Coronary artery (tissue), 2 donors: Measurements from ENCODE around the gene CPT1C.

Experiments
- DNase-seq: peaks from one replicate; pipeline ENCODE4 v3.0.0-alpha.2; 2017; ENCODE audit warnings: low spot score
- H3K27ac ChIP-seq, 2 donors: fragments of 200-600 bp; sonication (generic); one replicate each; pipeline ENCODE4 v1.5.1; 2016 to 2019
- H3K4me3 ChIP-seq: fragments of 200-600 bp; sonication (generic); 2 replicates; pipeline ENCODE4 v1.5.1; 2016; ENCODE audit warnings: mild to moderate bottlenecking, moderate library complexity
- TF ChIP-seq, protein P1 (sequence below): fragments of 200-600 bp; sonication (generic); IDR thresholded peaks from one replicate; pipeline ENCODE4 v1.5.1; 2019; ENCODE audit warnings: antibody characterized with exemption

Gene CPT1C

DNA sequence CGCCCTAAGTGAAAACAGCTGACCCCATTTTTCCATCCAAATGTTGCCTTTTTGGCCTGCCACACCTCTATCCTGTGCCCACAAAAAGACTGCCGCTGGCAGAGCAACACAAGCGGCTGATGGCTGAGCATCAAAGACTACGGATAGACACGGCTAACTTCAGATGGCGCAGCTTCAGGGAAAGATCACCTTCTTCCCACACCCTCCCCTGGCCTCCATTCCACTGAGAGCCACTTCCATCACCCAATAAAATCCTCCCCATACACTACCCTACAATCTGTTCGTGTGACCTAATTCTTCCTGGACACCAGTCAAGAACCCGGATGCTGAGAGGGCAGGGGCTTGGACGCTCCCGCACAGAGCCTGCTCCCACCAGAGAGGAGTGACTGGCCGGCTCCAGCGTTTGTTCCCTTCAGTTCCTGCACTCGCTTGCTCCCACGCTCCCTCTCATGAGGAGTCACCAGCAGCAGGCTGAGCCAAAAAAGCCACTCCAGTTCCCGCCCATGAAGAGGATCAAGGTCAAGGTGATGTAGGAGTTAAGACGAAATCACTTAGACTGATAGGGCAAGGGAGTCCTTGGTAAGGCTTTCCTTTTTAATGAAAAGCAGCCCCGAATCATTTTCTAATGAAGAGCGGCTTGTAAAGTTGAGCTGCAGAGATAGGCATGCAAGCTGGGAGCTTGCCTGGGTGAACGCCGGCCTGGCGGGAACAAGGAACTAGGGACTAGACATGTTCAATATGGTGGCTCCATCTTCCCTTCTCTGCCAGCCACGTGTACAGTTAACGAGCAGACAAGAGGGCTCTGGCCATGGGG is 36.5 kb downstream of the CPT1C start:
- DNase-seq: no peak
- H3K27ac ChIP-seq: peak overlapping the region in 1 of 2 donors; percentile 57
- TF ChIP-seq, protein P1, sequence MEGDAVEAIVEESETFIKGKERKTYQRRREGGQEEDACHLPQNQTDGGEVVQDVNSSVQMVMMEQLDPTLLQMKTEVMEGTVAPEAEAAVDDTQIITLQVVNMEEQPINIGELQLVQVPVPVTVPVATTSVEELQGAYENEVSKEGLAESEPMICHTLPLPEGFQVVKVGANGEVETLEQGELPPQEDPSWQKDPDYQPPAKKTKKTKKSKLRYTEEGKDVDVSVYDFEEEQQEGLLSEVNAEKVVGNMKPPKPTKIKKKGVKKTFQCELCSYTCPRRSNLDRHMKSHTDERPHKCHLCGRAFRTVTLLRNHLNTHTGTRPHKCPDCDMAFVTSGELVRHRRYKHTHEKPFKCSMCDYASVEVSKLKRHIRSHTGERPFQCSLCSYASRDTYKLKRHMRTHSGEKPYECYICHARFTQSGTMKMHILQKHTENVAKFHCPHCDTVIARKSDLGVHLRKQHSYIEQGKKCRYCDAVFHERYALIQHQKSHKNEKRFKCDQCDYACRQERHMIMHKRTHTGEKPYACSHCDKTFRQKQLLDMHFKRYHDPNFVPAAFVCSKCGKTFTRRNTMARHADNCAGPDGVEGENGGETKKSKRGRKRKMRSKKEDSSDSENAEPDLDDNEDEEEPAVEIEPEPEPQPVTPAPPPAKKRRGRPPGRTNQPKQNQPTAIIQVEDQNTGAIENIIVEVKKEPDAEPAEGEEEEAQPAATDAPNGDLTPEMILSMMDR: no peak
- H3K4me3 ChIP-seq: no peak overlapping the region

DNA sequence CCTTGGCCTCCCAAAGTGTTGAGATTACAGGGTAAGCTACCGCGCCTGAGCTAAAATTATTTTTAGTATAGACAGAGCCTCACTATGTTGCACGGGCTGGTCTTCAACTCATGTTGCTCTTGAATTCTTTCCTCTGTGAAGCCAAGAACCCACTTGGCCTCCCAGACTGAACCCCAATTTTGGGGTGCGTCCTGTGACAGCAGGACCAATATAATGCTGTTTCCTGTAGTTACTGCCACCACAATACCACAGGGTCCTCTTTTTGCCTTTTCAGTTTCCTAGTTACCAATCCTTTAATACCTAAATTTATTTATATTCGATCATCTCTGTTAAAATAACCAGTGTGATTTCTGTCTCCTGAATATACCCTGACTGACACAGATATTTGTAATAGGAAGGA is 39.2 kb downstream of the CPT1C start:
- no peak overlapping the region for H3K4me3 ChIP-seq
- no peak overlapping the region for H3K27ac ChIP-seq
- no peak for DNase-seq
- TF ChIP-seq, protein P1: no peak

DNA sequence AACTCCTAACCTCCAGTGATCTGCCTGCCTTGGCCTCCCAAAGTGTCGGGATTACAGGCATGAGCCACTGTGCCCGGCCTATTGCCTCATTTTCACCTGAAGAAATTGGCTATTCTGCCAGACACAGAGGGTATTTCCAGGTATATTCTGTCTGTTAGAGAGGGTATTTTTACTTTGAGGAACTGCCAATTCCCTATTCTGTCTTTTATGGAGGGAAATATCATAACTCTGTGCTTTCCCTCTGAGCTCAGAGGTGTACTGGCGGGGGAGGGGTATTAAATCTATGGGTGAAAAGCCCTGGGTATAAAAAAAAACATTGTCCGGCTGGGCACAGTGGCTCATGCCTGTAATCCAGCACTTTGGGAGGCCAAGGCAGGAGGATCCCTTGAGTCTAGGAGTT is 47.4 kb downstream of the CPT1C start:
- no peak overlapping the region for H3K4me3 ChIP-seq
- DNase-seq: no peak
- no peak overlapping the region for H3K27ac ChIP-seq
- TF ChIP-seq, protein P1: no peak

DNA sequence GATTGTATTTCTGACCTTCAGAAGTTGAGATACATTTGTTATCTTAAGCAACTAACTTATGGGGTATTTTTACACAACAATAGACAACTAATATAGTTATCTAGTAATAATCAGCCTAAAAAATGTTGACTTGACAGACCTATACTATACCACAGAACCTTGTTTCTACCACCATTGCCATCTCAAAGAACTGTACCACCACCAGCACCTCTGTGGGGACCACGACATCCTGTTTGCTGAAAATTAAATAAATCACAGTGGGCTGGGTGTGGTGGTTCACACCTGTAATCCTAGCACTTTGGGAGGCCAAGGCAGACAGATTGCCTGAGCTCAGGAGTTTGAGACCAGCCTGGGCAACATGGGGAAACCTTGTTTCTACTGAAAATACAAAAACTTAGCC is 48.2 kb downstream of the CPT1C start:
- no peak overlapping the region for H3K27ac ChIP-seq
- no peak for DNase-seq
- TF ChIP-seq, protein P1: no peak
- no peak overlapping the region for H3K4me3 ChIP-seq

DNA sequence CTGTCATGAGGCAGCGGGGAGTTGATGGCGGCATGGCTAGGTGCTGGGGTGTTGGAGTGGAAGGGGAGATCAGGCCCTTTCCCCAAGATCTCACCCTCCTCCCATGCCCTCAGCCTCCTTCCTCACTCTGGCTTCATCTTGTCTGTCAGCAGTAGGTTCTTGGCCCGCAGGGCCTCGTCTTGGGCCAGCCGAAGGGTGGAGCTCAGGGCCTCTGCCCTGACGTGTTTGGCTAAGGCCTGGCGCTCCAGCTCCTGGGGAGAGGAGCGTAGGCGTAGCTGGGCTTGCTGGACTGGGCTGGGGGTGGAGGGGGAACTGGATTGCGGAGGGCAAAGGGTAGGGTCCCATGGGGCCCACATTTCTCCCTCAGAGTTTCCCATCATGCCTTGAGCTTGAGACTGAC is 49.0 kb downstream of the CPT1C start:
- TF ChIP-seq, protein P1: no peak
- Histone ChIP-seq H3K27ac (no peak overlapping the region), H3K4me3 (no peak overlapping the region)
- DNase-seq: no peak

DNA sequence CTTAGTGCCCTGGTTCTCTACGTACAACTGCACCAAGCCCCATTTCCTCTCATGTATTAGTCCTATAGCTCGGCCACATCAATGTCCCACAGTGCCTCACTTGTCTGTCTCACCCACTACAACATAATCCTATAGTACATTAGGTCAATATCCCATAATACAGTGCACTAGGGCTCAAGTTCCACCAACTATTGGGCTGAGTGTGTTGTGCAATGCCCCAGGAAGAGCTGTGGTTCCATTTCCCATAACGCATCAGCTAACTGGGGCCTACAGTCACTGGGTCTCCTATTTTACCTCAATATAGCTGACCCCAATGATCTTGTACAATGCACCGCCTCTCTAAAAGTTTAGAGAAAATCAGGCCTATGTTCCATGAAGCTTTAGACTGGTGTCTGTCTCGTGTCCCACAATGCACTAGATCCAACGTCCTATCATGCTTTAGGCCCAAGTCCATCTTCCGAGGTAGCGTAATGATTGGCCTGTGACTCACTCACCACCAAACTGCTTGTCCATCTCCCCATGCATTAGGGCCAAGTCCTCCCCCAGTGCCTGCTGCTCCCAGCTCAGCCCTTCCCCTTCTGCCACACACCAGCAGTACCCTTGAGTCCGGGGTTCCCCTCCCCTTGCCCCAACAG is 50.4 kb downstream of the CPT1C start:
- Histone ChIP-seq H3K4me3 (no peak overlapping the region), H3K27ac (no peak overlapping the region)
- no peak for DNase-seq
- TF ChIP-seq, protein P1: no peak

DNA sequence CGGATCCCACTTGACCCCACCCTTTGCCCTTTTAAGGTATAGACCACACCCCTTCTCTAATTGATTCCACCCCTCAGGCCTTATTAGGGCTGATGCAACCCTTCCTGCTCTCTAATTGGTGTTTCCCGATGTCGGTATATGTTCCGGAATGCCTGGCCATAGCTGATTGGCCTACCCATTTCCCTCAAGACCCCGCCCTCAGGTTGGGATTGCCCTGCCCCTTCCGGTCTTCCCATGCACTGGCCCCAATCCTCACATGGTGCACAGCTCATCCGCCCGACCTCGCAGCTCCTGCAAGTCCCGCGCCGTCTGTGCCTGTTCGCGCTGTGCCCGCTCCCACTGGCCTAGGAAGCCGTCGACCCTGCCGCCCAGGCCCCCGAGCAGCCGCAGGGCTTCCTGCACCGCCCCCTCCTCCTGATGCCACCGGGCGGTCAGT is 54.0 kb downstream of the CPT1C start:
- TF ChIP-seq, protein P1: no peak
- H3K27ac ChIP-seq: no peak overlapping the region
- DNase-seq: no peak
- H3K4me3 ChIP-seq: no peak overlapping the region
